Measurements from ENCODE around the gene FSTL4.

FSTL4 gene

GRCh38 chr5:133321286-133321832 lies 291.0 kb downstream of the FSTL4 start:
- no peak for DNase-seq (ENCODE audit: low spot score)

- DNase-seq (ENCODE audit: low spot score), result no peak
Observed at GRCh38 chr5:133319905-133320520, 292.3 kb downstream of the FSTL4 start.

GRCh38 chr5:133319244-133319643 lies 293.1 kb downstream of the FSTL4 start:
- DNase-seq (ENCODE audit: low spot score), result no peak

- DNase-seq (ENCODE audit: low spot score), result no peak
Observed at GRCh38 chr5:133317558-133317957, 294.8 kb downstream of the FSTL4 start.

DNA sequence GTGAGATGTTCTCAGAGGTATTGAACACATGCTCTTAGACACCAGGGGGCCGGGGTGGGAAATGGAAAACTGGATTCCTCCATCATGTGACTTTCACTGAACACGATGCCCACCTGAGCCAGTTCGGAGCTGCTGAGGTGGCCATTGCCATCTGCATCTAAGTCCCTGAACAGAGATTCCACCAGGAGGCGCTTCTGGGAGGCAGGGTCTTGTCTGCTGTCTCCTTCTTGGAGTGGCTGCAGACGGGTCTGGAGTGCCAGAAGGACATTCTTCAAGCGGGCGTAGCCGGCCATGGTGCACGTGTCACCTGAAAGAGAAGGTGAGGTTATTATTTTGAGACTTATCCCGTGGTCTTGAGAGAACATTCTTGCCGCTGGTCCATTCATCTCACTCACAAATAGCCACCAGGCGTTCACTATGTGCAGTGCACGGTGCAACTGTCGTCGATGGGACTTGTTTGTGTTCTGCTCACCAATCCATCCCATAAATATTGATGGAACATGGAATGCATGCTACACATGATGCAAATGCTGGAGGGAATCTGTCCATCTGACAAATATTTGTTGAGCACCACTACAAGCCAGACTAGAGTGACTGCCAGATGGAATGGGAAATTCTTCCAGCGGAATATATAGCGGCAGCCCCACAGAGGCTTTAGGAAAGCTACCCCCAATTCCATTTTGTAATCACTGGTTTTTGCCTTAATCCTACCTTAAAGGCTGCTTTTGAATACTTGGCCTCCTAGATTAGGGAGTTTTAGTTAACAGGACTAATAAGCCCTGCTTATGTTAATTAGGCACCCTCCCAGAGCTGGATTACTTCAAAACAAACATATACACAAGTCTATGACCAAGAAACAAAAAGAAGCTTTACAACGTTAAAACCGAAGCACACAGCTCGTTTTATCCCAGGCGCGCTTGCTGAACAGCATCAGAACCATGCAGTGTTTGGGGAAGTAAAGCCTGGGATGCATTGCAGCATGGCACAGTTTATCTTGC lies 295.7 kb downstream of the FSTL4 start:
- DNase-seq (ENCODE audit: low spot score), result no peak

GRCh38 chr5:133314086-133314485 lies 298.3 kb downstream of the FSTL4 start:
- DNase-seq (ENCODE audit: low spot score), result no peak

DNA sequence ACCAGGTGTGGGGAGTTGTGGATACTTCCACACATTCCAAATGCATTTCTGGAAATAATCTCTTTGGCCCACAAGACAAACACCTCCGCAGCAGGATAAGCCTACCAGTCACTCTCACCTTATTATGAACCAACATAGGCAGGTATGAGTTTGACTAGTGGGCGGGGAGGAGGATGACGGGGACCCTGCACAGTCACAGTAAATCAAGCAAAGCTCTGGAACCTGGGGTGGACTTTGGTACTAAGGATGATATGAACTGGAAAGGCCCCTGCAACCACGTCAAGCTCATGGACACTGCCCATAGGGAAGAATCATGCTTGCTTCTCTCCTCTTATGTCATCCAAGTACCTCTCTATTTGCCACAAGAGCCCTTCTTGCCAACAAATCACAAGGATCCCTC lies 301.2 kb downstream of the FSTL4 start:
- no peak for DNase-seq (ENCODE audit: low spot score)

GRCh38 chr5:133309984-133310621 lies 302.2 kb downstream of the FSTL4 start:
- DNase-seq (ENCODE audit: low spot score), result no peak

GRCh38 chr5:133309166-133309795 lies 303.1 kb downstream of the FSTL4 start:
- DNase-seq (ENCODE audit: low spot score), result no peak

- no peak for DNase-seq (ENCODE audit: low spot score)
Observed at GRCh38 chr5:133307275-133307674, 305.1 kb downstream of the FSTL4 start.

GRCh38 chr5:133304707-133305216 lies 307.6 kb downstream of the FSTL4 start:
- no peak for DNase-seq (ENCODE audit: low spot score)

GRCh38 chr5:133304178-133304577 lies 308.2 kb downstream of the FSTL4 start:
- no peak for DNase-seq (ENCODE audit: low spot score)

DNA sequence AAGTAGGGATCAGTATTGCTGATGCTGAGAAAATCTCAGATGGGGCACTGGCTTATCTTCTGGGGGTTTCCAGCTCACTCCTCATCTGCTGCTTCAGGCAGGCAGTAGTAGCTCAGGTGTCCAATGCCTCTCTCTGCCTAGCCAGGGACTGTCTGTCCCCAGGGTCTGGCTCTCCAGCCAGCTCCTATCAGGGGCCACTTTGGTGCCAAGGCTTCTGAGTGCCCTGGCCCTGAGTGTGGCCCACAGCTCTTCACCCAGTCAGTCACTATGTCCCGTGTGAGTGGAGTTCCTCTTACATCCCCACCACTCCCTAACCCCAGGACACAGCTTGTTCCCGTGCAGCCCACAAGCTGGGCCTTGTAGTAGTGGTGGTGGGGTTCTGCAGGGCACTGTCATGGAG lies 309.0 kb downstream of the FSTL4 start:
- no peak for DNase-seq (ENCODE audit: low spot score)

DNA sequence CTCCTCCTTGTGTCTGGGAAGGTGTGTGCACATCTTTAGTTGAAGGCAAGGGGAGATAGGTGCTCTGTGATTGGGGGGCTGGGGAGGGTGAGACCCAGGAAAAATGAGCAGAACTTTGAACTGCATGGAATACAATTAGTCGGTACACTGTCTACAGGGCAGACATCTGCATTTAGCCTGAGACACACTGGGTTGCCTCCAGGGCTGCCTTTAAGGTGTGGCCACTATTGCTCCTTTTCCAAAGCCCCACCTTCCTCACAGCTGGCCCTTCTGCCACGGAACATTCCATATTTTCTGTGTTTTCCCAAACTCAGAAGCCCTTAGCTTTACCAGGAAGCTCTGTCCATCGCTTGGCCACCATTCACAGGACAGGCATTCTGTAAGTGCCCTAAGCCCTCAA lies 312.6 kb downstream of the FSTL4 start:
- DNase-seq (ENCODE audit: low spot score), result no peak

DNA sequence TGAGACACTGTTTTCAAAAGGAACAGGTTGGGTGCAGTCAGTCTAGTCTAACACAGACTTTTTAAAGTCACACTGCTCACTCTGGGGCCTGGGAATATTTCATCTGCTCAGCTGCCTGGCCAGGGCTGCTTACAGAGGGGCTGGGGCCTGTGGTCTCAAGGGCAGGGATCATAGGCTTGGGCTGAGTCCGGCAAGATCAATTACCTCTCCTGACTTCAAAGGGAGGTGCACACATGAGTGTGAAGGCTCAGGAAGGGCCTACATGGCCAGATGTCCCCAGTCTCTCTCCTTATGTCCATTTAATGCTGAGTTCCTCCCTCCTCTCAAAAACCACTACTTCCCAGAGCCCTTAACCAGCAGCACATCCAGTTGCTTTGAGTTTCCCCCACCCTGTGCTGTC lies 313.3 kb downstream of the FSTL4 start:
- no peak for DNase-seq (ENCODE audit: low spot score)

GRCh38 chr5:133298447-133298846 lies 313.9 kb downstream of the FSTL4 start:
- no peak for DNase-seq (ENCODE audit: low spot score)

DNA sequence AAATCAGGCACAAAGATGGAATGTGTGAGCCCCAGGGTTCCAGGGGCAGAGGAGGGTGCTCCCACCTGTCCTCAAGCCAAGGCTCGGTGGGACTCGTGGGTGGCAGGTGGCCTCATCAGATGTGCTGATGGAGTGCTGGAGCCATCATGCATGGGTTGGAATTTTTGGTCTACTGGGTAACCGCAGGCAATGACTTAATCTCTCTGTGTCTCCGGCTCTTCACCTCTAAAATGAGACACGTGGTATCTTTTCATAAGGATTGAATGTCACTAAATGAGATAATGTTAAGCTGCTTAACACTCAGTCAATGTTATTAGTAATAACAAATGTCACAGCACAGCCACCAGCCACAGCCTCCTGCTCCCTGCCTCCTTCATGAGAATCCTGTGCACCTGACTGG lies 315.0 kb downstream of the FSTL4 start:
- no peak for DNase-seq (ENCODE audit: low spot score)

DNA sequence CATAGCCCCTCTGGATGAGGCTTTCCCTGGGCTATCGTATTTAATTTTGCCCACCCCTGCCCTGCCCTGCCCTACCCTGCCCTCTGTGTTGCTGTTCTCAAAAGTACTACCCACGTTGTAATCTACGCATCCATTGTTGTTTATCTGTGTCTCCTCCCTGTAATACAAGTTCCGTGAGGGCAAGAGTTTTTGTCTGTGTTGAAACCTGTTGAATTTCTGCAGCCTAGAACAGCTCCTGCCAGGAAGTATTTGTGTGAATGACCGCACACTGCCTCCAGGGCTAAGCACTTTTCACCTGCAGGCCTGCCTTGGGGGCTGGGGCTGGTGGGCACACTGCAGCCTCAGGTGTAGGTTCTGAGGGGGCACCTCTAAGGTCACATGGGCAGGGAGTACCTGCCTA lies 315.7 kb downstream of the FSTL4 start:
- no peak for DNase-seq (ENCODE audit: low spot score)

- no peak for DNase-seq (ENCODE audit: low spot score)
Observed at GRCh38 chr5:133295520-133295919, 316.8 kb downstream of the FSTL4 start.

DNA sequence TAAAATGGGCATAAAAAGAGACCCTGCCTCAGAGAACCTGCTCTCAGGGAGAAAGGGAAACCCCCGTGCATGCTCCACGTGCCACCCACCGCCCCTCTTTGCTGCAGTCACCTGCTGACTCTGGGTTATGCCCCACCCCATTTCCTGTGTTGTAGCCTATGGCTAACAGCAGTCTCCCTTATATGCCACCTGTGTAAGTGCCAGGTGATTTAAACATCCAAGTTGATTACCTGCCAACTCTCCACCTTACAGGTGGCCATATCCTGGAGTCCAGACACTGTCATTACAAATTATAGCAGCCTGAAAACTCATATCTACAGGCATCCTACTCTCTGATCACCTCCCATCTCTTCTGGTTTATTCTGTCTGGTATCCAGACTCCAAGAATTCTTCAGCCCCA lies 318.0 kb downstream of the FSTL4 start:
- no peak for DNase-seq (ENCODE audit: low spot score)

DNA sequence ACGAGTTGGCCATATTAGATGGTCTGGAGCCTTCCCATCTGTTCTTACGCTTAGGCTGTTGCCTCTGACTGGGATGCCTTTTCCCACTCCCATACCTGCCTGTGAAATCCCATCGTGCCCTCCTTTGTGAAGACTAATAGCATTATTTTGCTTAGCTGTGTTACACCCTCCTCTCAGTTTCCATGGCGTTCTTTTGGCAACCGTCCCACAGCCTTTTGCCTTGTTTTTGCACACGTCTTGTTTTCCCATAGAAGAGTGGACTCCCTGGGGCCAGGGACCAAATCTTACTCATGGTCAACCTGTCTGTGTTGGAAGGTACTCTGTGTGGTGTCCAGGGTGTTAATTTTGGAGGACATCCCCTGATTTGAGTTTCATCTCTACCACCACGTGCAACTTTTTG lies 318.4 kb downstream of the FSTL4 start:
- no peak for DNase-seq (ENCODE audit: low spot score)

- no peak for DNase-seq (ENCODE audit: low spot score)
Observed at GRCh38 chr5:133292300-133292699, 320.0 kb downstream of the FSTL4 start.

All from hematopoietic multipotent progenitor cell treated with erythropoietin and hydrocortisone succinate and interleukin-3 and kit ligand, for 15 days (in vitro differentiated cells).